ENCODE measurements around the gene SLC9A9. TPM values are rescaled to one million over a fixed set of nuclear protein-coding genes. Genes with fewer than 3 reads are reported as not detected.

SLC9A9 gene
- total RNA-seq, 1 donor from 2014 or later = 2.3 TPM

DNA sequence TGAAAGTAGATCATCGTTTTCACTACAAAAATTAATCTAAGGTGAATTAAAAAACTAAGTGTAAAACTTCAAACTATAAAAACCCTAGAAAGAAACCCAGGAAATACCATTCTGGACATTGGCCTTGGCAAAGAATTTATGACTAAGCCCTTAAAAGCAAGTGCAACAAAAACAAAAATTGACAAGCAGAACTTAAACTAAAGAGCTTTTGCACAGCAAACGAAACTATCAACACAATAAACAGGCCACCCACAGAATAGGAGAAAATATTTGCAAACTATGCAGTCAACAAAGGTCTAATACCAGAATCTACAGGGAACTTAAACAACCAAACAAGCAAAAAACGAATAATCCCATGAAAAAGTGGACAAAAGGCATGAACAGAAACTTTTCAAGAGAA lies 426.7 kb downstream of the SLC9A9 start:
- no peak for DNase-seq (ENCODE audit: low read depth, low spot score)

DNA sequence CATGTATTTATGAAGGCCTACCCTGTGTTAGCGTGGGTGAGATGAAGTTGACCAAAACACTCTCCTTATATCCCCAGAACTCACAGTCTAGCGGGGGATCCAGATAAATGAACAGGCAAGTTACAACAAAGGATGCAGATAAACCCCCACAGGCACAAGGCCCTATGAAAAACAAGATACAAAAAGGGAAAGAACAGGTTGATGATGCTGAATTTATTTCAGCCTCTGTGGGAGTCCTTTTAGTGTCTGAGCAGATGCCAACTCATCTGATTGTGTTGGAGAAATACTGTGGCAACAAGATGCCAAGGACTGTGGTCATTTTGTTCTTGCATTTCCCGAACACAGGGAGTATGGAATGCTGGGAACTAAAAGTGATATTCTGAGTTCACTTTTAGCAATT lies 428.7 kb downstream of the SLC9A9 start:
- DNase-seq (ENCODE audit: low read depth, low spot score) = no peak

DNA sequence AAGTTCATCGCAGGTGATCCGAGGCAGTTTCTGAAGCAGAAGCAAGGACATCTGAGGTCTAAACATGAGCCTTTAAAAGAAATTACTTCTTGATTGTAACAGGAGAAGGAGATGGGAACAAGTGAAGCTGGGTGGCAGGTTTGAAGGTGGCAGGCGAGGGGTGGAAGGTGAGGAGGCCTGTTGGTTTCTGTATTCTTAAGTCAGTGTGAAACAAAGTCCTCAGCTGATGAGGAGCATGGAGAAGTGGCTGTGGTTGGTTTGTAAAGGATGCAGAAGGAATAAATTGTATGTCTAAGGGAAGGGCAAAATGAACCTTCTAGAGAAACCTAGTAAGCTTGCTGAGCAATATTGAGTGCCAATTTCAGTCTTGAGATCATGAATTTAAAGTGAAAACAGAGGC lies 429.9 kb downstream of the SLC9A9 start:
- no peak for DNase-seq (ENCODE audit: low read depth, low spot score)

DNA sequence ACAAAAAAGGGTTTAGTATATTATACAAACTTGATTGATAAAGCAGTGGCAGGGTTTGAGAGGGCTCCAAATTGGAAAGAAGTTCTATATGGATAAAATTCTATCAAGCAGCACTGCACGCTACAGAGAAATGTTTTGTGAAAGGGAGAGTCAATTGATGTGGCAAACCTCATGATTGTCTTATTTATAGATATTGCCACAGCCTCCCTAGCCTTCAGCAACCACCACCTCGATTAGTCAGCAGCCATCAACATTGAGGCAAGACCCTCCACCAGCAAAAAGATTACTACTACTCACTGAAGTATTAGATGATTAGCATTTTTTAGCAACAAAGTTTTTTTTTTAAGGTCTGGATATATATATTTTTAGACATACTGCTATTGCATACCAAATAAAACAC lies 432.0 kb downstream of the SLC9A9 start:
- no peak for DNase-seq (ENCODE audit: low read depth, low spot score)

DNA sequence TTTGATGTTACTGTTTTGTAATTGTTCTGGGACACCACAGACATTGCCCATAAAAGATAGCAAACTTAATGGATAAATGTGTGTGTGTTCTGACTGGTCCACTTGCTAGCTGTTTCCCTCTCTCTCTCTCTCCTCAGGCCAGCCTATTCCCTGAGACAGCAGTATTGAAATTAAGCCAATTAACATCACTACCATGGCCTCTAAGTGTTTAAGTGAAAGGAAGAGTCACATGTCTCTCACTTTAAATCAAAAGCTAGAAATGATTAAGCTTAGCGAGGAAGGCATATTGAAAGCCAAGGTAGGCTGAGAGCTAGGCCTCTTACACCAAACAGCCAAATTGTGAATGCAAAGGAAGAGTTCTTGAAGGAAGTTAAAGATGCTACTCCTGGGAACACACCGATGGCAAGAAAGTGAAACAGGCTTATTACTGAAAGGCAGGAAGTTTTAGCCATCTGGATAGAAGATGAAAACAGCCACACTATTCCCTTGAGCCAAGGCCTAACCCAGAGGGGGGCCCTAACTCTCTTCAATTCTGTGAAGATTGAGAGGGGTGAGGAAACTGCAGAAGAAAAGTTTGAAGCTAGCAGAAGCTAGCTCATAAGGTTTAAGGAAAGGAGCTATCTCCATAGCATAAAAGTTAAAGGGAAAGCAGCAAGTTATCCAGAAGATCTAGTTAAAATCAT lies 433.6 kb downstream of the SLC9A9 start:
- no peak for DNase-seq (ENCODE audit: low read depth, low spot score)

DNA sequence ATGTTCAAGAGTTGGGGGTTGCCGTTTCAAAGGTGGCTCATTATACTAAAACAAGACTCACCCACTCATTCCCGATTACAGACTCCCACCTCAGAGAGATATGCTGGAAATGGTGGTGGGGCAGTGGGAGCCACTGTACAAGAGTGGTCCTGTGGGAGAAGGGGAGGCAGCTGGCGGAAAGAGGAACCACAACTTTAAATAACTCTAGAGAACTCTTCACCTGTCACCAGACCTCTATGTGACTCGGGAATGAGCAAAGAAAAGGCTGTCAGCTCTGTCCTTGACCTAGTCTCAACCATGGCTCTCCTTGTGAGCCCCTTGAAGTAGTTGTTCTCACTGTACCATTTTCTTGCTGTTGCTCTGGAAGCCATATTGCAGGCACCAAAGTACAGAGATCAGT lies 434.9 kb downstream of the SLC9A9 start:
- DNase-seq (ENCODE audit: low read depth, low spot score) = no peak

DNA sequence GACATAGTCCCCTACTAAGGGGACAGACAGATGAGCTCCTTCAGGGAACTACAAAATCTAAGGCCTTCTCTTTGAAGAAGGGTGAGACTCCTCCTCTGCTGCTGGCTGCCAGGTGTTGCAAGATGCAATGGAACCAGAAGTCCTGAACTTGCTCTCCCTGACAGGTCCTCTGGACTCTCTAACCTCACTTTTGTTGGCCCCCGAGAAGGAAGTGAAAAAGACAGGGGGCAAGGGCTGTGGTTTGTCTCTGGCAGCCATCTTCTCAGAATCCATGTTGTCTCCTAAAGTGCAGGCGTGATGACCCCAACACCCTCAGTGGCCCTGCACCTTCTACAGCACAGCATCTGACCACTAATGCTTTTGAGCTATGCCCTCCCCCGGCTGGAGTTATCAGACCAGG lies 436.2 kb downstream of the SLC9A9 start:
- no peak for DNase-seq (ENCODE audit: low read depth, low spot score)

DNA sequence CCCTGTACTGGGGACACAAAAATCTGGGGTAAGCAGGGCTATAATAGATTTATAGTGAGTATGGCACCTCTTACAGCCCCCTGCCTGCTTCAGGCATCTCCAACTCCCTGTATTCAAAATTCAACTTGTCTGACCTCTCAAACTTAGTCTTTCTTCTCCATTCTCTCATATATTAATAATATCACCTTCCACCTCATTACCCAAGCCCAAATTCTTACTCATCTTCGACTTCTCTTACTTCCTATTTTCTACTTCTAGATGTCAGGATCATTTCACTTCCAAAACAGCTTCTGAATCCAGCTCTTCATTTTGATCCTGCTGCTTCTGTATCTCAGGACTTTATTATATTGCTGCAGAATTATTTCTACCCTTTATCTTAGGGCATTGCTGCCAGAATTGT lies 438.0 kb downstream of the SLC9A9 start:
- DNase-seq (ENCODE audit: low read depth, low spot score) = no peak

DNA sequence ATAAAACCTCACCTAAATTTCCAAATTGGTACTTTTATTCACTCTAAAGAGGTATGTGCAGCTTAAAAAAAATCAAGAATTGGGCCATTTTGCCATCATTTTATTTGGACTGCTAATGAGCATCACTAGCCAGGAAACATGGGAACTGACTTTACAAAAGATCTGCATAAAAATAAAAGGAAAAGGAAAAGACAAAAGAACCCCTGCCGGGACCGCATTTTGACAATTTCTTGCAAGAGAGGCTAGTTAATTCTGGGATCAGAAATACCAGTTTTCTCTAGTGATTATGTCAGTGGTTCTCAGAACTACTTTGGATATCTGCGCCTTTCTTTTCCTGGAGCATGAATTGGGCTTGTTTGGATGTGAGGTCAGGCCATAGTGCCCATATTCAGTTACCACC lies 439.5 kb downstream of the SLC9A9 start:
- DNase-seq (ENCODE audit: low read depth, low spot score) = no peak

DNA sequence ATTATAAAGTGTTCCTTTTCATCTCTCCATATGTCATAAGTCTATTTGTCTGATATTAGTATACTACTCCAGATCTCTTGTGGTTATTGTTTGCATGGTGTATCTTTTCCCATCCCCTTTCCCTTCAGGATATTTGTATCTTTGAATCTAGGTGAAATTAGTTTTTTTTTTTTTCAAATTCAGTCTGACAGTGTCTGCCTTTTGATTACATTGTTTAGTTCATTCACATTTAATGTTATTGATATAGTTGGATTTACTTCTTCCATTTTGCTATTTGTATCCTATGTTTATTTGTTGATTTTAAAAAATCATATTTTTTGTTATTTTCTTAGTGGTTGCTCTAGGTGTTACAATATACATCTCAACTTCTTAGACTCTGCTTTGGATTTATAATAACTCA lies 445.7 kb downstream of the SLC9A9 start:
- no peak for DNase-seq (ENCODE audit: low read depth, low spot score)

DNA sequence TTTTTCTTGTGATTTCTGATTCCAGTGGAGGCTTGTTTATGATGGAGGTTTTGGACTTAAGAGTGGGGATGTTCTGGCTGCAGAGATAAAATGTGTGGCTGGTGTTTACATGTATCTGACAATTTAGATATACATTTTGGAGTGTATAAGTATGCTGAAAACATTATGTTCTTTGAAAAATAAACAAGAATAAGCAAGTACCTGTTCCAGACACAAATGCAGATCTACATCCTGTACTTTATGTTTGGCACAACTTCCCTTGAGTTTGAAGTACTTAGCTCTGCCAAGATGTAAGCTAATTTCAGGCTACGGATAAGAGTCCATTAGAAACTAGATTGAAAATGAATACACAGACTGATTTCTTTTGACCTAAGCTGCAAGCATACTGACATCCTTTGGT lies 451.5 kb downstream of the SLC9A9 start:
- no peak for DNase-seq (ENCODE audit: low read depth, low spot score)

DNA sequence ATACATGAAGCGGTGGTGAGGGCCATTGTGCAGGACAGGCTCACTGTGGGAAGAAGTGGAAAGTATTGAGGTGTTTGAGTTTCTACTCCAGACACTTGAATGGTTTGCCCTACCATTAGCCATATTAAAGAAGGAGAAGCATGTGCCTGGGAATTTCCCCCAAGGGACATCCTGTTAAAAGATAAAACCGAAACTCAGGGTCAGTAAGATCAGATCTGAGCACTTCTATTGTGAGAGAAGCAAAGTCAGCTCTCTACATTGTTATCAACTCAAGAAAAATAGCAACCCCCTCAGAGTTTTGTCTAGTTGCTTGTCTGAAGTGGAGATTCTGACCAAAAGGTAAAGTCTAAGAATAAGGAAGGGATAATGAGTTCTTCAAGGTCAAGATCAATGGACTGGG lies 458.9 kb downstream of the SLC9A9 start:
- no peak for DNase-seq (ENCODE audit: low read depth, low spot score)

DNA sequence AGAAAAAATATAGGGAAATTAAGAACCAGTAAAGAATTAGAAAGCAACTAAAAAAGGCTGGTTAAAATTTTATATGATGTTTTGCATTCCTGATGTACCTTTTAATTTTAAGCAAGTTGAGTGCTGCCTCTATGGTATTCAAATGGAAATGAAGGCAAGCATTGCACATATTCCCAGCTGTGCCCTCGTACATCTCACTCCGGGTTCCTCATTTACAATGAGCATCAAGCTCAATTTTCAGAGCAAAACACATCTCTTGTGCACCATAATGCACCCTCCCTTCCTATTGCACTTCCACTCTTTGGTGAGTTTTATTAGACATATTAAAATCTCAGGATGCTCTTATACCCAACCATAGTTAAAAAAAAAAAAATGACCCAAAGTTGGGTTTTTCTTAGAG lies 460.8 kb downstream of the SLC9A9 start:
- no peak for DNase-seq (ENCODE audit: low read depth, low spot score)

DNA sequence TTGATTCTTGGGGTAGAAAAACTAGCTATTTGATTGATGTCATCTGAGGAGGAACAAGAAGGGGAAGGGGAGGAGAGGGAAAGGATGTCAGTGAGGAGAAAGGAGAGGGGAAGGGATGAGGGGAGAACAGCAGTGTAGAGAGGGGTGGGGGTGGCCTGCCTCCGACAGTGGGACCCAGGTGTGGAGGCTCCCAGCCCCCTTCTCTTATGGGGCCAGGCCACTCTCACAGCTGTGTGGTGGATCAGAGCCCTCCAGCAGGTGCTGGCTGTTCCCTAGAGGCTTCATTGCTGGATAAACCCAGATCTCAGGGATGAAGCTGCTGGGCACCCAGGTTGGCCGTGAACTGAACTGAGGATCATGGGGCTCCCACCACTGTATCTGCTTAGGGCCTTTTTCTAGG lies 464.2 kb downstream of the SLC9A9 start:
- no peak for DNase-seq (ENCODE audit: low read depth, low spot score)

DNA sequence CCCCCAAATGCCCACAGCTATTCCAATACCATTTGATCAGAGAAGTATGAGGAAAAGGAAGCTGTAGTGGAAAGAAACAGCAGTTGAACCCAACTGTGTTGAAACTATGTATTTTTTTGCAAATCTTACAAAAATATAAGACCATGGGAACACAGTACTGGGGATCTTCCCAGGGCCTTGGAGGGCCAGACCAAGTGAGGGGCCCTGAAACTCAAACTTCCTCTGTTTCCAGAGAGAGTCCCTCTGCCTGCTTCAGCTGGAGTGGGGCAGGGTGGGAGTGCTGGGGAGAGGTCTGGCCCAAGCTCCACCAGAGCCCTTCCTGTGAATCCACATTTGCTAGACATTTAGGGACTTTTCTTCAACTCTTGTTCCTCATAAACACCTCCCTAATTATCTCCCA lies 464.8 kb downstream of the SLC9A9 start:
- DNase-seq (ENCODE audit: low read depth, low spot score) = no peak

DNA sequence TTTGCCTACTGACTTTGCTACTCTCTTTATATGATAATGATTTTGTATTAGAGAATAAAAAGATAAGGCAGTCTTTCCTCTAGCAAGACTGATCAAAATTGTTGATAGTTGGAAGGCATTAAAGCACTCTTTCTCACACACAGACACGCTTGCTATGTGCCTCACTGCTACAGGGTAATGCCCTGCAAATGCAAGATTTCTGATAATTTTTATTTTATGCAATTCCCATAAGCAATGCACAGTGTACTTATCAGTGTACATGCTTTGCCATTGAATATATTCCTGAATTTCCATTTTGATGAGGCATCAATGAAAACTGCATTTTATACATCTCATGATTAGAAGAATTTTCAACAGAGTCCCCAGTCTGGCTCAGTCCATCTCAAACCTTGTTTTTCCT lies 465.5 kb downstream of the SLC9A9 start:
- no peak for DNase-seq (ENCODE audit: low read depth, low spot score)

DNA sequence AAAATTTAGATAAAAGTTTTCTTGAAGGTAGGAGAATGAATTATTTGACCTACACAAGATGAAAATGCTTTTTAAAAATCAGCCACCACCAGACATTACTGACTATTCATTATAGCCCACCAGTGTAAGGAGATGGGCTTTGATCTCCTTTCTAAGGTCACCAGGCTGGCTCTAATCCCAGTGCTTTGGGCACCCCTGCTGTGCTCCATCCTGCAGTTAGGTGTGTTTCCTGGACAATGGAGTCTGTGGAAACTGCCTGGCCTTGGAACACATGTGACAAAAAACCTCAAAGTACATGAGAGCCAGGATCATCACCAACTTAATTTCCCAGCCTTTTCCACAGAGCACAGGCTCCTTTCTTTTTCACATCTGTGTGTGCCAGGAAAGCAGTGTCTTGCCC lies 467.8 kb downstream of the SLC9A9 start:
- DNase-seq (ENCODE audit: low read depth, low spot score) = no peak

DNA sequence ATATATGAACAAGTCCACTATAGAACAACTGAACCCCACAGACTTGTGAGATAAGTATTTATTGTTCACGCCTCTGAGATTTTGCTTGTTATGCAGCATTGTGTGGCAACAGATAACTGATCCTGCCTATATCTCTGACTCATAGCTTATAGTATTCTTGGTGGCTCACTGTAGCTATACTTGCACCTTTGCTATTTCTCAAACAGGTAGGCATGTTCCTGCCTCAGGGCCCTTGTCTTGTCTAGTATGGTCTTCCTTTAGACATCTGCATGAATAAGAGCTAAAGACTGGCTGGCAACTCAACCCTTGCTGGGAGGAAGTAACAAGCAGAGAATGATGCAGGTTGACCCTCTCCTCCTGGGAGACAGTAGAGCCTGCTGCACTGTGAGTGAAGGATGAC lies 472.6 kb downstream of the SLC9A9 start:
- DNase-seq (ENCODE audit: low read depth, low spot score) = no peak

DNA sequence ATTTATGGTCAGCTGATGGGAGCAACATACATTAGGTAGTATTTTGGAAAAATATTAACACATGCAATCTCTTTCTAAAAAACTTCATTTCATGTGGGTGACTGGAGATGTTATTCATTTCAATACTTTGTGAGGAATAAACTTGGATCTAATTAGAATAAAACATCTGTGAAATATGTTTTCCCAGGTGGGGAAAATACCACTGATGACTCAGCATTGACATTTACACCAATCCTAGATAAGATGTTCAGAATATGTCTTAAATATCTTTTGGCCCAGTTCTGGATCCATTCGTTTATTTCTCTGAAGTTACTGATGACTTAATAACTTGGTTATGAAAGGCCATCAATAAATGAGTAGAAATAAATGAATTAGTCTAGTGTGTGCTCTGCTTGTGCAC lies 481.1 kb downstream of the SLC9A9 start:
- DNase-seq (ENCODE audit: low read depth, low spot score) = no peak

DNA sequence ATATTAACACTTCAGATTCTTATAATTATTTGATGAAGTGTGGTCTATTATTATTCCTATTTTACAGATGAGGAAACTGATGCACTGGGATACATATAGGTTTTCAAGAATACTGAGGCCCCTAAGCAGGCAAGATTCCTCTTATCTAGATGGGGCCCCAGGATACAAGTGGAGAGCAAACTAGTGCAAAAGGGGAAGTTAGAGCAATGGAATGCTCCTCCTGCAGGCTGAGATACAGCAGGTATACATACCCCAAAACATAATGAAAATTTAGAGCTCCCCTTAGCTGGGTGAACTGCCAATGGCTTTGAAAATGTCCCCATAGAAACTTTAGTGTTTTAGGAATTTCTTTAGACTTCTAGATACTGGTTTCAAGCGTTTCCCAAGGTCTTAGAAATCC lies 481.6 kb downstream of the SLC9A9 start:
- no peak for DNase-seq (ENCODE audit: low read depth, low spot score)

DNA sequence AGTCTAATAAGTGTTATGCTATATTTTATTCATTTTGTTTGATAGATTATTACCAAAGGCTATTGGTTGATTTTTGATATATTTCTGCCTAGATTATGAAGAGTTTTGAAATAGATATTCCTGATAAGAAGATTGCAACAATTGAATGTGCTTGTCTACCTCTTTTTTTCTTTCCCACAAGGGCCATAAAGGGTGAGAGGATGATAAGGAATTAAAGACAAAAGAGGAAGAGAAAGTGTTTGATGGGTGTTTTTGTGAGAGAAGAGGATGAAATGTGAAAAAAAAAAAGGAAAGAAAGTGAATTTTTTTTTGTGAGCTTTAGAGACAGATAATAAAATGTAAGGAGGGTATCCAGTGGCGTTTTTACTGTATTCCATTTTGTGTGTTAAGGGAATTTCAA lies 484.3 kb downstream of the SLC9A9 start:
- DNase-seq (ENCODE audit: low read depth, low spot score) = no peak

DNA sequence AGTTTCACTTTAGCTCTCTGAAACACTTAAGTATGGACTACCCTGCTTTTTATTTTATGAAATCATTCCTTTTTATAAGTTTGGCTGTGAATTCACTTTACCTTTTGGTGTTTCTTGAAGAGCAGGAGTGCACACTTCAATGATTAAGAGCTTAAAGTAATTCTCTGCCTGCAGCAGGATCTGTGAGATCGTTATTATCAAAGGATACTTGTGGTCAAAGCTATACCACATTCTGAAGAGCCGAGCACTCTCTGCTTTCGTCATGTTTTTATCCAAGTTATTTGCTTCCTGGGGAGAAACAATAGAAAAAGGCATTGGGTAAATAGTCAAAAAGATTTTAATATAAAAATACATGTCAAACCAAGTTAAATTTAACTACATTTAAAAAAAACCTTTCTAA lies 485.0 kb downstream of the SLC9A9 start:
- DNase-seq (ENCODE audit: low read depth, low spot score) = no peak

DNA sequence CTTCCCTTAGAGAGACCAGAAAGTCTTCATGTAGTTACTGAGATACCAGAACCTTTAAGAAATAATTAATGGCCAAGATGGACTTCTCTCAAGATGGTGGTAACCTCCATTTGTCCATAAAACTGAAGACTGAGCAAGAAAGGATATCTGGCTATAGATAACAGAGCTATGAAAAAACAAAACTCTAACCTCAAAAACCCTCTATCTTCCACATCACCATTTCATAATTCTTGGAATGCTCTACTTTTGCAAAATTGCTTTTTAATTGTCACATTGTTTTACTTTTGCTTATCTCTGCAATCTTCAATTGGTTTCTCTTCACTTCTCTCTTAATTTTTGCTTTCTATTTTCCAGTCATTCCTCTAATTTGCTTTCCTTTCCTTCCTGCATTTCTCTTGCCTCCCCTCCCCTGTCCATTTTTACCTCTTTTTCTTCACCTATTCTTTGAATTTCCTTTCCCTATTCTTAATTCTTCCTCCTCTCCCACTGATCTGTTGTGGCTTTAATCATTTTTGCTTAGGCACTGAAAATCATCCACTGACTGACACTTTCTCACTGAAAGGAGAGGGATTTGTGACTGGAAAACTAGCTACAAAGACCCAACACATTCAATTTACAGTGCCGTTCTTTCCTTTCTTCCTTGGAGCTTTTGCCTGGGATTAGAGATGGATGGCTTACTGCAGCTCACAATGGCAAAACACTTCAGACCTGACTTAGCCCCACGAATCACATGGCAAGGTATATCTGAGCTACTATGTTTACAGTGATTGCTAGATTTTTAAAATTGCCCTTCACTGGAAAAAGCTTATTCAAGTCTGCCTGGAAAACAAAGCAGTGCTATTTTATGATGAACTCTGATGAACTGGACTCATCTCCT lies 485.9 kb downstream of the SLC9A9 start:
- no peak for DNase-seq (ENCODE audit: low read depth, low spot score)

Data from pulmonary artery endothelial cell (primary cell).